ENCODE results near the gene ARHGAP19. TPM values are rescaled to one million over a fixed set of nuclear protein-coding genes. Genes with fewer than 3 reads are reported as not detected.
A peak's percentile ranks its signal among the peaks of the same experiment; 100 is the strongest.

ARHGAP19 gene
- total and polyA plus RNA-seq, 7 donors = 3.0 to 9.1 (median 6.0) TPM

DNA sequence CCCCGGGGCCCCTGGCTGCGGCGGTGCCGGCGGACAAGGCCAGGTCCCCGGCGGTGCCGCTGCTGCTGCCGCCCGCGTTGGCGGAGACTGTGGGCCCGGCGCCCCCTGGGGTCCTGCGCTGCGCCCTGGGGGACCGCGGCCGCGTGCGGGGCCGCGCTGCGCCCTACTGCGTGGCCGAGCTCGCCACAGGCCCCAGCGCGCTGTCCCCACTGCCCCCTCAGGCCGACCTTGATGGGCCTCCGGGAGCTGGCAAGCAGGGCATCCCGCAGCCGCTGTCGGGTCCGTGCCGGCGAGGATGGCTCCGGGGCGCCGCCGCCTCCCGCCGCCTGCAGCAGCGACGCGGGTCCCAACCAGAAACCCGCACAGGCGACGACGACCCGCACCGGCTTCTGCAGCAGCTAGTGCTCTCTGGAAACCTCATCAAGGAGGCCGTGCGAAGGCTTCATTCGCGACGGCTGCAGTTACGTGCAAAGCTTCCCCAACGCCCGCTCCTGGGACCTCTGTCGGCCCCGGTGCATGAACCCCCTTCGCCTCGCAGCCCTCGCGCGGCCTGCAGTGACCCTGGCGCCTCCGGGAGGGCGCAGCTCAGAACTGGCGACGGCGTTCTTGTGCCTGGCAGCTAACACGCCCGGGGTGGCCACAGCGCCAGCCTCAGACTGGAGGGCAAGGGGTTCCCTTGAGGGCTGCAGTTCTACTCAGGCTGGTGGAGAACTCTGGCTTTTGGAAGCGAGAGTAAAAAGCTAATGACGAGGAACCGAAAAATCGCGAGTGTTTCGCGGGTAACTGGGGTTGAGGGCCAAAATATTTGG is 27.4 kb upstream of the ARHGAP19 start:
- 0 to 1% methylated on average over 83 of the region's 83 CpGs for WGBS, 2 donors
- intact Hi-C loops (cut with DNase I) = loop anchor here (1.0 to 2.0 kb wide), 2 partner anchors 12 to 27 kb away; partner anchors contain the start of gene ARHGAP19
- peak in 1 of 4 donors; percentile 24 for TF ChIP-seq POLR2AphosphoS5 (IDR thresholded peaks at IDR 0.05)
- TF ChIP-seq POLR2A (IDR thresholded peaks at IDR 0.05) = no peak

DNA sequence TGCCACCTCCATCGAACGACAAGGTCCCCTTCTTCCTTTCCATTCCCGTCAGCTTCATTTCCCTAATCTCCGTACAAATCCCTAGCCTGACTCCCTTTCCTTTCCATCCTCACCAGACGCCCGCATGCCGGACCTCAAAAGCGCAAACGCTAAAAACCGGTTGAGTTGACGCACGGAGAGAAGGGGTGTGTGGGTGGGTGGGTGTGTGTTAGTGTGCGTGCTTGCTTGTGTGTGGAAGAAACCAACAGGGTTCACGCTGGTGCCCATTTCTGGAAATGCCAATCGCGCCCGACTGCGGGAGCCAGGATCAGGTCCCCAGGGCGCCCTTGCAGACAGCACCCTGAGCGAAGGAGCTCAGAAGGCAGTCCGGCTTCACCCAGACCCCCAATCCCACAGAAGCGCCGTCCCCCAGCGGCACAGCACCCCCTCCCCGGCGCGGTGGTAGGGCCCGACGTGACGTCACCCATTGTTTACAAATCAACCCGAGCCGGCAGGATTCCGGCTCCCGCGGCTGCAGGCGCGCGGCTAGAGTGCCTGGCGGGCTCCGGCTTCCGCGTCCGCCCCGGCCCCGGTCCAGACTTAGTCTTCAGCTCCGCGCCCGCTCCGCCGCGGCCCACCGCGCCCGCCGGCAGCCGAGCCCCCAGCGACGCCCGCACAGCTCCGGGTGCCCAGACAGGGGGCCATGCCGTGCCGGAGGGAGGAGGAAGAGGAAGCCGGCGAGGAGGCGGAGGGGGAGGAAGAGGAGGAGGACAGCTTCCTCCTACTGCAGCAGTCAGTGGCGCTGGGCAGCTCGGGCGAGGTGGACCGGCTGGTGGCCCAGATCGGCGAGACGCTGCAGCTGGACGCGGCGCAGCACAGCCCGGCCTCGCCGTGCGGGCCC is 26.6 kb upstream of the ARHGAP19 start, which contains the start of gene FRAT1:
Gene FRAT1 (plus strand): TSS at position 500 of the 880 bp plus-strand sequence. CDS start 183 bp downstream, at position 683.
- H3K27ac ChIP-seq = peak within 1 kb of the TSS; percentile 90 to 97 (median 92)
- DNase-seq = peak; percentile 94
- intact Hi-C loops (cut with DNase I) = loop anchor here (1.0 to 2.0 kb wide), 2 partner anchors 13 to 26 kb away; partner anchors contain the start of gene ARHGAP19
- no peaks in the 10 kb centered on the region for H3K27me3 ChIP-seq
- peaks cover 0 to 33% (median 20%) of the 10 kb centered on the region in 4 donors for H3K4me1 ChIP-seq
- no peaks in the 10 kb centered on the region for H3K36me3 ChIP-seq
- H3K4me3 ChIP-seq = peak within 1 kb of the TSS; percentile 55 to 97 (median 82)
- 0% methylated on average over 79 of the region's 79 CpGs for WGBS, 2 donors
- no peaks in the 10 kb centered on the region for H3K9me3 ChIP-seq
- peak; percentile 33 to 41 for TF ChIP-seq POLR2A (IDR thresholded peaks at IDR 0.05)
- TF ChIP-seq, protein P1, sequence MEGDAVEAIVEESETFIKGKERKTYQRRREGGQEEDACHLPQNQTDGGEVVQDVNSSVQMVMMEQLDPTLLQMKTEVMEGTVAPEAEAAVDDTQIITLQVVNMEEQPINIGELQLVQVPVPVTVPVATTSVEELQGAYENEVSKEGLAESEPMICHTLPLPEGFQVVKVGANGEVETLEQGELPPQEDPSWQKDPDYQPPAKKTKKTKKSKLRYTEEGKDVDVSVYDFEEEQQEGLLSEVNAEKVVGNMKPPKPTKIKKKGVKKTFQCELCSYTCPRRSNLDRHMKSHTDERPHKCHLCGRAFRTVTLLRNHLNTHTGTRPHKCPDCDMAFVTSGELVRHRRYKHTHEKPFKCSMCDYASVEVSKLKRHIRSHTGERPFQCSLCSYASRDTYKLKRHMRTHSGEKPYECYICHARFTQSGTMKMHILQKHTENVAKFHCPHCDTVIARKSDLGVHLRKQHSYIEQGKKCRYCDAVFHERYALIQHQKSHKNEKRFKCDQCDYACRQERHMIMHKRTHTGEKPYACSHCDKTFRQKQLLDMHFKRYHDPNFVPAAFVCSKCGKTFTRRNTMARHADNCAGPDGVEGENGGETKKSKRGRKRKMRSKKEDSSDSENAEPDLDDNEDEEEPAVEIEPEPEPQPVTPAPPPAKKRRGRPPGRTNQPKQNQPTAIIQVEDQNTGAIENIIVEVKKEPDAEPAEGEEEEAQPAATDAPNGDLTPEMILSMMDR (IDR thresholded peaks at IDR 0.05) = no peak
- TF ChIP-seq POLR2AphosphoS5 (IDR thresholded peaks at IDR 0.05) = peak; percentile 21 to 88 (median 78)

More for the DNA sequence above, 27.4 kb upstream of the ARHGAP19 start:
- Histone ChIP-seq H3K27me3 (no peaks in the 10 kb centered on the region), H3K36me3 (no peaks in the 10 kb centered on the region), H3K4me1 (peaks cover 0 to 33% (median 20%) of the 10 kb centered on the region in 4 donors), H3K9me3 (no peaks in the 10 kb centered on the region), H3K27ac (peak overlapping the region; percentile 90 to 97 (median 92)), H3K4me3 (peak overlapping the region; percentile 55 to 97 (median 82))
- peak; percentile 72 for DNase-seq

DNA sequence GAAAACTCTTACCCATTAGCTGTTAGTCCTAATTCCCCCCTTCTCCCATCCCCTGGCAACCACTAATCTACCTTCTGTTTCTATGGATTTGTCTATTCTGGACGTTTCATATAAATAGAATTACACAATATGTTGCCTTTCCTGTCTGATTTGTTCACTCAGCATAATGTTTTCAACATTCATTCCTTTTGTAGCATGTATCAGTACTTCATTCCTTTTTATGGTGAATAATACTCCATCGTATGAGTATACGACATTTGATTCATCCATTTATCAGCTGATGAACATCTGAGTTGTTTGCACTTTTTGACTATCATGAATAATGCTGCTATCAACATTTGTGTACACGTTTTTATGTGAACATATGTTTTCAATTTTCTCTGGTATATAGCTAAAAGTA is 22.2 kb upstream of the ARHGAP19 start:
- Histone ChIP-seq H3K27me3 (no peaks in the 10 kb centered on the region), H3K36me3 (no peaks in the 10 kb centered on the region), H3K4me1 (peaks cover 0 to 10% (median 1%) of the 10 kb centered on the region in 4 donors), H3K4me3 (no peak overlapping the region), H3K27ac (no peak overlapping the region), H3K9me3 (no peaks in the 10 kb centered on the region)
- 63 to 74% methylated on average over 4 of the region's 4 CpGs for WGBS, 2 donors
- no peak for TF ChIP-seq POLR2A (IDR thresholded peaks at IDR 0.05)
- TF ChIP-seq EP300 (IDR thresholded peaks at IDR 0.05) = no peak
- TF ChIP-seq, protein P1 (IDR thresholded peaks at IDR 0.05) = no peak
- TF ChIP-seq POLR2AphosphoS5 (IDR thresholded peaks at IDR 0.05) = no peak
- intact Hi-C loops (cut with DNase I) = no loop called here
- DNase-seq = no peak

DNA sequence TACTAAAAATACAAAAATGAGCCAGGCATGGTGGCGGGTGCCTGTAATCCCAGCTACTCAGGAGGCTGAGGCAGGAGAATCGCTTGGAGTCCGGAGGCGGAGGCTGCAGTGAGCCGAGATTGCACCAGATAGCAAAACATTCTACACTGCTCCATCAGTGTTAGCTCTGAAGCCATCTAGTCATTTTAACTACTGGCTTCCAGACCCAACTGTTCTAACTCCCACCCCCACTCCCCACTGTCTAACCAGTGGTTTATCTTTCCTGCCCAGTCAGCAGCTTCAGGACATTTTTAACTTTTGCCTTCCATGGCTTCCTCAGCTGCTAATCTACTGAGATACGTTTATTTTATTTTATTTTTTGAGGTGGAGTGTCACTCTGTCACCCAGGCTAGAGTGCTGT is 20.5 kb upstream of the ARHGAP19 start:
- Histone ChIP-seq H3K9me3 (no peaks in the 10 kb centered on the region), H3K4me1 (peaks cover 0 to 2% (median 0%) of the 10 kb centered on the region in 4 donors), H3K4me3 (no peak overlapping the region), H3K36me3 (no peaks in the 10 kb centered on the region), H3K27me3 (no peaks in the 10 kb centered on the region), H3K27ac (no peak overlapping the region)
- no peak for TF ChIP-seq POLR2AphosphoS5 (IDR thresholded peaks at IDR 0.05)
- TF ChIP-seq, protein P1 (IDR thresholded peaks at IDR 0.05) = no peak
- intact Hi-C loops (cut with DNase I) = no loop called here
- WGBS, 2 donors = 85 to 90% methylated on average over 6 of the region's 6 CpGs
- no peak for DNase-seq

Data from sigmoid colon (tissue), 7 donors.